H1 (cell line): ENCODE measurements around the gene CCSAP. TPM values are rescaled to one million over a fixed set of nuclear protein-coding genes. Genes with fewer than 3 reads are reported as not detected.

ENCODE experiments used
- CTCF ChIA-PET: fragments of 300-600 bp; sonication (Branson Sonifier 250); formaldehyde crosslinking; loops from one replicate; lab custom pipeline; 2021; ENCODE audit not compliant: partially characterized antibody; lab: Charles Lee
- POLR2A ChIA-PET: fragments of 300-600 bp; sonication (Branson Sonifier 250); formaldehyde crosslinking; loops from one replicate; lab custom pipeline; 2021; ENCODE audit warnings: inconsistent platforms; ENCODE audit not compliant: partially characterized antibody; lab: Charles Lee
- DNase-seq, 2 experiments: peaks; one replicate each; pipeline versions ENCODE4 v3.0.0 to v3.0.0-alpha.2; 2010 to 2022; ENCODE audit warnings: low spot score in 2 of 2, low read depth in 1 of 2, mixed read lengths in 1 of 2
- FAIRE-seq: peaks from 2 replicates; lab custom pipeline; 2011; peaks lifted over from hg19 to GRCh38; lab: Jason Lieb, UNC
- H2AFZ ChIP-seq: 2 replicates; pipeline ENCODE4 v1.8.1; 2012; ENCODE audit warnings: low read length, inconsistent platforms
- H2AK5ac ChIP-seq: 2 replicates; pipeline ENCODE4 v1.6.1; 2013; ENCODE audit warnings: low read depth, low read length
- H2BK120ac ChIP-seq: replicated peaks from 2 replicates; pipeline ENCODE3; 2013; ENCODE audit warnings: low read depth, low read length, inconsistent platforms
- H2BK12ac ChIP-seq: 2 replicates; pipeline ENCODE4 v1.6.1; 2013; ENCODE audit warnings: low read depth, low read length
- H2BK15ac ChIP-seq: 2 replicates; pipeline ENCODE4 v1.6.1; 2013; ENCODE audit warnings: low read length
- H2BK20ac ChIP-seq: 2 replicates; pipeline ENCODE4 v1.6.1; 2013; ENCODE audit warnings: low read length
- H2BK5ac ChIP-seq: 2 replicates; pipeline ENCODE4 v1.6.1; 2013; ENCODE audit warnings: low read depth, low read length
- H3K14ac ChIP-seq: 2 replicates; pipeline ENCODE4 v1.6.1; 2013; ENCODE audit warnings: inconsistent platforms; ENCODE audit not compliant: insufficient read length
- H3K18ac ChIP-seq: 2 replicates; pipeline ENCODE4 v1.6.1; 2013; ENCODE audit warnings: low read length; ENCODE audit errors: extremely low read depth
- H3K23ac ChIP-seq: 2 replicates; pipeline ENCODE4 v1.6.1; 2013; ENCODE audit warnings: inconsistent platforms; ENCODE audit not compliant: insufficient read length
- H3K23me2 ChIP-seq: 2 replicates; pipeline ENCODE4 v1.6.1; 2013; ENCODE audit warnings: low read depth, low read length
- H3K27ac ChIP-seq: 2 replicates; pipeline ENCODE4 v1.6.1; 2011; ENCODE audit warnings: low read depth, low read length, inconsistent platforms
- H3K27me3 ChIP-seq, 4 experiments: replicated peaks in 1 of 4; 1 replicate in 1 of 4; 2 replicates in 3 of 4; pipeline versions ENCODE4 v1.6.1 to v1.8.1; 2011 to 2013; ENCODE audit warnings: low read length in 3 of 4, mild to moderate bottlenecking in 3 of 4, inconsistent platforms in 2 of 4, mixed read lengths in 2 of 4, moderate library complexity in 1 of 4; ENCODE audit not compliant: control insufficient read depth in 3 of 4, insufficient read depth in 3 of 4; ENCODE audit errors: extremely low read depth in 1 of 4
- H3K36me3 ChIP-seq, 4 experiments: 2 replicates each; pipeline versions ENCODE4 v1.6.1 to v1.8.1; 2011 to 2013; ENCODE audit warnings: mild to moderate bottlenecking in 4 of 4, low read length in 3 of 4, moderate library complexity in 2 of 4, control low read depth in 1 of 4, inconsistent platforms in 1 of 4; ENCODE audit not compliant: insufficient read depth in 4 of 4, control insufficient read depth in 2 of 4
- H3K4ac ChIP-seq: replicated peaks from 2 replicates; pipeline ENCODE3; 2013; ENCODE audit warnings: low read length, low read depth, mixed read lengths, inconsistent platforms; ENCODE audit not compliant: insufficient read length
- H3K4me1 ChIP-seq, 4 experiments: replicated peaks in 1 of 4; 1 replicate in 1 of 4; 2 replicates in 3 of 4; pipeline versions ENCODE4 v1.6.1 to v1.8.1; 2011 to 2013; ENCODE audit warnings: low read length in 3 of 4, inconsistent platforms in 2 of 4, mixed read lengths in 1 of 4; ENCODE audit not compliant: insufficient read depth in 4 of 4, control insufficient read depth in 3 of 4
- H3K4me2 ChIP-seq, 2 experiments: 2 replicates each; pipeline versions ENCODE4 v1.6.1 to v1.8.1; 2011 to 2013; ENCODE audit warnings: low read depth in 2 of 2, low read length in 2 of 2, control low read depth in 1 of 2, inconsistent platforms in 1 of 2, mild to moderate bottlenecking in 1 of 2; ENCODE audit not compliant: insufficient read depth in 1 of 2
- H3K4me3 ChIP-seq, 4 experiments: fragments of 200-600, 300-600 bp in 1 of 4; sonication (generic), shearing (Covaris generic), sonication (Bioruptor Twin) in 1 of 4; 2 replicates each; pipeline versions ENCODE4 v1.5.1 to v1.8.1; 2011 to 2016; ENCODE audit warnings: low read length in 4 of 4, low read depth in 3 of 4, control low read depth in 2 of 4, inconsistent platforms in 2 of 4, mild to moderate bottlenecking in 2 of 4, mixed read lengths in 1 of 4, moderate library complexity in 1 of 4; ENCODE audit not compliant: insufficient read depth in 2 of 4; ENCODE audit errors: extremely low read depth in 1 of 4
- H3K56ac ChIP-seq: replicated peaks from 2 replicates; pipeline ENCODE3; 2013; ENCODE audit warnings: low read depth, mild to moderate bottlenecking, mixed read lengths, low read length, inconsistent platforms; ENCODE audit not compliant: insufficient read length
- H3K79me1 ChIP-seq: 2 replicates; pipeline ENCODE4 v1.6.1; 2013; ENCODE audit warnings: low read depth, low read length, control low read depth
- H3K79me2 ChIP-seq, 2 experiments: 2 replicates each; pipeline versions ENCODE4 v1.6.1 to v1.8.1; 2012 to 2013; ENCODE audit warnings: low read length in 2 of 2, mild to moderate bottlenecking in 2 of 2, inconsistent platforms in 1 of 2; ENCODE audit not compliant: insufficient read depth in 2 of 2, control insufficient read depth in 1 of 2
- H3K9ac ChIP-seq, 4 experiments: replicated peaks in 1 of 4; 1 replicate in 1 of 4; 2 replicates in 3 of 4; pipeline versions ENCODE4 v1.6.1 to v1.8.1; 2011 to 2013; ENCODE audit warnings: low read depth in 3 of 4, low read length in 3 of 4, control low read depth in 2 of 4, mild to moderate bottlenecking in 2 of 4, moderate library complexity in 2 of 4, inconsistent platforms in 1 of 4; ENCODE audit errors: extremely low read depth in 1 of 4
- H3K9me3 ChIP-seq, 2 experiments: 2 replicates each; pipeline versions ENCODE4 v1.6.1 to v1.8.1; 2012 to 2013; ENCODE audit warnings: mild to moderate bottlenecking in 2 of 2, moderate library complexity in 2 of 2, control low read depth in 1 of 2, inconsistent platforms in 1 of 2, low read depth in 1 of 2, low read length in 1 of 2, mixed read lengths in 1 of 2; ENCODE audit not compliant: insufficient read depth in 2 of 2
- H4K20me1 ChIP-seq, 2 experiments: replicated peaks in 1 of 2; 2 replicates each; pipeline versions ENCODE3 to v1.8.1; 2011 to 2013; ENCODE audit warnings: inconsistent platforms in 2 of 2, low read length in 2 of 2, mild to moderate bottlenecking in 1 of 2; ENCODE audit not compliant: insufficient read depth in 2 of 2, control insufficient read depth in 1 of 2
- H4K5ac ChIP-seq: 2 replicates; pipeline ENCODE4 v1.6.1; 2013; ENCODE audit warnings: low read length, low read depth, mixed read lengths, inconsistent platforms; ENCODE audit not compliant: insufficient read length
- H4K8ac ChIP-seq: 2 replicates; pipeline ENCODE4 v1.8.0; 2013; ENCODE audit warnings: mild to moderate bottlenecking, moderate library complexity, low read length, inconsistent platforms; ENCODE audit not compliant: insufficient read depth; ENCODE audit errors: extremely low read depth
- H4K91ac ChIP-seq: replicated peaks from 2 replicates; pipeline ENCODE3; 2013; ENCODE audit warnings: low read length, mixed read lengths, inconsistent platforms; ENCODE audit not compliant: insufficient read length
- CBX8 ChIP-seq: fragments of 300-800, 300-1000 bp; sonication (generic); IDR thresholded peaks from 2 replicates; pipeline ENCODE4 v1.7.1; 2016; ENCODE audit warnings: low read depth, low read length, borderline replicate concordance
- FOSL1 ChIP-seq: IDR thresholded peaks from 2 replicates; pipeline ENCODE4 v1.6.1; 2011; ENCODE audit warnings: mild to moderate bottlenecking, low read depth, low read length, moderate library complexity; ENCODE audit not compliant: insufficient read depth
- HDAC6 ChIP-seq: IDR thresholded peaks from one replicate; pipeline ENCODE4 v1.7.1; 2012; ENCODE audit warnings: low read depth, mild to moderate bottlenecking, inconsistent platforms, low read length, moderate library complexity
- MAFK ChIP-seq: IDR thresholded peaks from 2 replicates; pipeline ENCODE4 v1.6.1; 2012; ENCODE audit warnings: low read depth, mild to moderate bottlenecking, improper control_type of control experiment, low read length
- NANOG ChIP-seq: IDR thresholded peaks from 2 replicates; pipeline ENCODE4 v1.6.1; 2011; ENCODE audit warnings: low read length, low read depth, mild to moderate bottlenecking, inconsistent platforms; ENCODE audit not compliant: insufficient read depth, poor library complexity, severe bottlenecking
- PHF8 ChIP-seq: fragments of 200-600 bp; sonication (generic); conservative IDR thresholded peaks from 2 replicates; pipeline ENCODE4 v1.7.1; 2012; ENCODE audit warnings: low read depth, mild to moderate bottlenecking, inconsistent platforms, low read length, moderate library complexity
- SAP30 ChIP-seq: fragments of 300-600 bp; sonication (generic); IDR thresholded peaks from 2 replicates; pipeline ENCODE4 v1.7.1; 2012; ENCODE audit warnings: low read length, moderate library complexity, mild to moderate bottlenecking, inconsistent platforms; ENCODE audit not compliant: insufficient read depth, insufficient replicate concordance
- SIX5 ChIP-seq: IDR thresholded peaks from 2 replicates; pipeline ENCODE4 v1.6.1; 2011; ENCODE audit warnings: mild to moderate bottlenecking, low read depth, low read length
- TBP ChIP-seq: IDR thresholded peaks from 2 replicates; pipeline ENCODE4 v1.6.1; 2011; ENCODE audit warnings: low read depth, low read length, improper control_type of control experiment
- WGBS, 2 experiments: shearing (Covaris generic) in 1 of 2; methylation state at CpG; one replicate each; pipeline versions ENCODE4 v1.1.6 to v1.1.7; 2013 to 2015; ENCODE audit warnings: low lambda C conversion rate in 2 of 2, mixed read lengths in 2 of 2, inconsistent platforms in 1 of 2, low coverage in 1 of 2, missing lambda C conversion rate in 1 of 2; ENCODE audit not compliant: insufficient replicate concordance in 2 of 2, insufficient coverage in 1 of 2, insufficient read length in 1 of 2; ENCODE audit errors: extremely low coverage in 1 of 2, missing lambda C conversion rate in 1 of 2; 5-methylcytosine and 5-hydroxymethylcytosine counted together
- polyA plus RNA-seq, 7 experiments: library from polyadenylated mRNA; depleted of rRNA in 3 of 7; stranded (reverse) in 5 of 7; unstranded in 2 of 7; fragments of >200 nt in 5 of 7; fragments of 200-250 nt in 2 of 7; gene quantifications; 1 replicate in 5 of 7; 2 replicates in 1 of 7; 4 replicates in 1 of 7; pipeline versions ENCODE4 v1.2.1 to v1.2.3, GENCODE V29; 2011 to 2013; ENCODE audit warnings: missing spikeins in 2 of 7, mixed read lengths in 2 of 7
- total RNA-seq: library from RNA; stranded (reverse); fragmentation: NEBNext Ultra II Directional; extraction: Animal tissue kit (Norgen Biotek cat#: 25700); gene quantifications from 2 replicates; pipeline ENCODE4 v1.2.1, GENCODE V29; 2021

CCSAP gene
- total and polyA plus RNA-seq, 2 of the 8 experiments (the other 6 are each of a cell fraction or from before 2014, with no cell fraction given) = 3.5 to 17.2 TPM

- Histone ChIP-seq H3K27me3 (no peaks in the 10 kb centered on the region), H2BK120ac (no peak overlapping the region), H2BK20ac (no peak overlapping the region), H4K5ac (no peak overlapping the region), H3K4me1 (no peaks in the 10 kb centered on the region), H4K20me1 (peaks cover 1 to 7% of the 10 kb centered on the region in 2 experiments), H3K18ac (no peak overlapping the region), H3K4me2 (no peak overlapping the region), H3K4me3 (no peak overlapping the region), H3K79me2 (no peaks in the 10 kb centered on the region), H3K9me3 (no peaks in the 10 kb centered on the region), H3K27ac (no peak overlapping the region), H3K36me3 (peaks cover 4 to 29% (median 13%) of the 10 kb centered on the region in 4 experiments), H2BK5ac (no peak overlapping the region), H4K91ac (no peak overlapping the region), H3K56ac (no peak overlapping the region), H3K23me2 (no peaks in the 10 kb centered on the region), H3K4ac (no peak overlapping the region), H2BK12ac (no peak overlapping the region), H4K8ac (no peak overlapping the region), H2AK5ac (no peak overlapping the region), H3K9ac (no peak overlapping the region), H3K79me1 (no peaks in the 10 kb centered on the region; the same call in 1 of the 2 replicates), H2AFZ (no peak overlapping the region), H3K14ac (no peak overlapping the region), H2BK15ac (no peak overlapping the region), H3K23ac (no peak overlapping the region)
- POLR2A ChIA-PET = interaction anchor here (0.9 kb wide), 1 partner anchor 98 kb away, joined by 3 read pairs; no protein-coding TSS in a partner anchor
- 90% methylated on average over 5 of the region's 5 CpGs; no CpG with 5 or more reads in 1 of the 2 experiments for WGBS, 2 experiments
- no peak for FAIRE-seq
- DNase-seq = no peak
- CTCF ChIA-PET = interaction anchor here (0.6 to 2.2 kb wide), 3 partner anchors 43 to 154 kb away, joined by 3 to 5 read pairs (median 4); no protein-coding TSS in a partner anchor
- no peak for TF ChIP-seq SIX5
- no peak for TF ChIP-seq FOSL1
- TF ChIP-seq SAP30 = no peak
- no peak for TF ChIP-seq TBP
- TF ChIP-seq HDAC6 = no peak
- TF ChIP-seq PHF8 = no peak
- no peak for TF ChIP-seq CBX8
- no peak for TF ChIP-seq MAFK
- TF ChIP-seq NANOG = no peak
Observed at GRCh38 chr1:229298887-229299503, 43.9 kb downstream of the CCSAP start.
